ENCODE data around the gene ZNF516.

The ZNF516 gene

DNA sequence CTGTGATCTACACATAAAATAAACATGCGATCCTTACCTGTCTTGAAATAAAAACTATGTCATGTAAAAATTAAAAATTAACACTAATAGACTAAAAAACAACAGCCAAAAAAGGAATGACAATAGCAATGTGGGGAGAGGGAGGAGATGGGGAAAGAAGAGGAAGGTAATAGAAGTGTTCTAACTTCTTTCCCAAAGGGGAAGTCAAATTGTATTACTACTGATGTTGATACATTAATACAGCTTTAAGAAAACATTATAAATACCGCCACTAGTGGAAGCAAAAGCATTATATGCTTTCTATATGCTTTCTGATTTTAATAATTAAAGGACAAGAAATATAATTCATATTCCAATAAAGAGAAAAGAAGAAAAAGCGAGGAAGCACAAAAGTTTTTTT is 22.2 kb downstream of the ZNF516 start:
- no peak overlapping the region for H3K4me3 ChIP-seq (ENCODE audit: low read depth, low read length)
- H3K9me3 ChIP-seq (ENCODE audit: control insufficient read depth, insufficient read depth, low read depth, low read length), result no peaks in the 10 kb centered on the region
- POLR2A ChIA-PET, result no interaction called here
- H3K27ac ChIP-seq (ENCODE audit: extremely low read depth, low read depth, low read length), result no peak overlapping the region
- TF ChIP-seq RBAK (tag by site-specific recombination; IDR thresholded peaks at IDR 0.05) (no peak), ZBTB8A (tag by site-specific recombination; IDR thresholded peaks at IDR 0.05) (no peak), ZNF585B (tag by site-specific recombination; IDR thresholded peaks at IDR 0.05) (no peak), ZNF473 (tag by site-specific recombination; IDR thresholded peaks at IDR 0.05) (no peak), KLF9 (tag by site-specific recombination; IDR thresholded peaks at IDR 0.05; ENCODE audit: low read depth) (no peak), SETDB1 (IDR thresholded peaks at IDR 0.05; ENCODE audit: insufficient read length, low read length) (no peak), ZNF645 (tag by site-specific recombination; IDR thresholded peaks at IDR 0.05) (no peak), ZNF549 (tag by site-specific recombination; IDR thresholded peaks at IDR 0.05) (no peak), ZNF529 (tag by site-specific recombination; IDR thresholded peaks at IDR 0.05; ENCODE audit: insufficient replicate concordance) (no peak)
- peaks cover 33% of the 10 kb centered on the region for H3K4me1 ChIP-seq (ENCODE audit: control insufficient read depth, insufficient read depth, low read length)
- peaks cover 0 to 5% of the 10 kb centered on the region in 2 experiments; a peak in 1 of 3 replicates for H3K36me3 ChIP-seq (ENCODE audit: control insufficient read depth in 2 of 2, insufficient read depth in 1 of 2, low read length in 2 of 2)
- CTCF ChIA-PET, result interaction anchor here (0.7 to 1.2 kb wide), 2 partner anchors 10 to 47 kb away, joined by 3 read pairs; no protein-coding TSS in a partner anchor

DNA sequence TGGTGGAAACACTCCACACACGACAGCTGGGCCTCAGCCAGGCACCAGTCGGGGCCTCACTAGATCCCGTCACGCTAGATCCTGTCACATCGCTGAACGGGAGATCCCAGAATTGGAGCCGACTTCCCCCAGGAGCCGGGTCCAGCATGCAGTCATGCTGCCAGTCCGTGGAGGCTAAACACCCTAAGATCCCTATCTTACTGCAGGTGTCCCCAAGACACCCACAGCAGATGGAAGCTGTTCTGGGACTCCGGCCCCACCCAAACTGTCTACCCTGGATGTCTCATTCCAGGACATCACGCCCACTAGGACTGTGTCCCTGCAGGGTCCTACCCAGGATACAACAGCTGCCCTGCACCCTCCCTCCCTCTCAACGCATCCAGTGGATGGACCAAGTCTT is 23.4 kb downstream of the ZNF516 start:
- POLR2A ChIA-PET, result no interaction called here
- no peak overlapping the region for H3K27ac ChIP-seq (ENCODE audit: extremely low read depth, low read depth, low read length)
- CTCF ChIA-PET, result interaction anchor here (0.5 to 1.2 kb wide), 2 partner anchors 9 to 215 kb away, joined by 3 to 6 read pairs; no protein-coding TSS in a partner anchor
- H3K36me3 ChIP-seq (ENCODE audit: control insufficient read depth in 2 of 2, insufficient read depth in 1 of 2, low read length in 2 of 2), result peaks cover 0 to 5% of the 10 kb centered on the region in 2 experiments; a peak in 1 of 3 replicates
- H3K9me3 ChIP-seq (ENCODE audit: control insufficient read depth, insufficient read depth, low read depth, low read length), result no peaks in the 10 kb centered on the region
- H3K4me1 ChIP-seq (ENCODE audit: control insufficient read depth, insufficient read depth, low read length), result peaks cover 23% of the 10 kb centered on the region
- no peak overlapping the region for H3K4me3 ChIP-seq (ENCODE audit: low read depth, low read length)
- TF ChIP-seq ZBTB17 (tag by site-specific recombination; IDR thresholded peaks at IDR 0.05) (no peak), ZNF768 (tag by site-specific recombination; IDR thresholded peaks at IDR 0.05) (no peak), ZNF626 (tag by site-specific recombination; IDR thresholded peaks at IDR 0.05) (no peak), ZNF274 (IDR thresholded peaks at IDR 0.05; ENCODE audit: low read length) (no peak), ZNF274 (tag by site-specific recombination; IDR thresholded peaks at IDR 0.05; ENCODE audit: borderline replicate concordance) (no peak), PRDM10 (tag by site-specific recombination; IDR thresholded peaks at IDR 0.05) (no peak), ZEB2 (tag by site-specific recombination; IDR thresholded peaks at IDR 0.05) (no peak), ZNF138 (tag by site-specific recombination; IDR thresholded peaks at IDR 0.05; ENCODE audit: borderline replicate concordance) (no peak), ZNF280D (tag by site-specific recombination; IDR thresholded peaks at IDR 0.05) (no peak), ZNF214 (tag by site-specific recombination; IDR thresholded peaks at IDR 0.05; ENCODE audit: borderline replicate concordance) (no peak), ZNF311 (tag by site-specific recombination; IDR thresholded peaks at IDR 0.05; ENCODE audit: borderline replicate concordance) (no peak), ZNF660 (tag by site-specific recombination; IDR thresholded peaks at IDR 0.05) (no peak), ZNF501 (tag by site-specific recombination; IDR thresholded peaks at IDR 0.05) (no peak), ZNF473 (tag by site-specific recombination; IDR thresholded peaks at IDR 0.05) (no peak), ZNF366 (tag by site-specific recombination; conservative IDR thresholded peaks at IDR 0.05) (no peak), ZNF426 (tag by site-specific recombination; IDR thresholded peaks at IDR 0.05) (no peak), ZNF600 (tag by site-specific recombination; IDR thresholded peaks at IDR 0.05) (no peak)

Data from HEK293 (cell line).